ENCODE results near the gene POLQ. TPM values are rescaled to one million over a fixed set of nuclear protein-coding genes. Genes with fewer than 3 reads are reported as not detected.
"Not testable (repeated sequence)": the region's sequence is repeated elsewhere in the genome, so short reads cannot be mapped to it uniquely, and the experiment has no call there.

The POLQ gene
- total RNA-seq, 1 donor from 2014 or later: 1.3 TPM

GRCh38 chr3:121405631-121406030, 140.2 kb downstream of the POLQ start:
- no peak overlapping the region for H3K4me3 Mint-ChIP-seq (ENCODE audit: unreplicated experiment)
- no peaks in the 10 kb centered on the region for H4K20me1 ChIP-seq (ENCODE audit: insufficient read depth, low read length)
- H3K9me3 ChIP-seq (ENCODE audit: insufficient read depth, low read depth, low read length): no peaks in the 10 kb centered on the region
- no peaks in the 10 kb centered on the region for H3K27me3 ChIP-seq (ENCODE audit: insufficient read depth, low read length)
- H3K4me1 ChIP-seq (ENCODE audit: insufficient read depth, low read length): no peaks in the 10 kb centered on the region
- no peak overlapping the region for H3K27ac Mint-ChIP-seq (ENCODE audit: unreplicated experiment)
- H3K4me3 ChIP-seq (ENCODE audit: insufficient read depth, low read depth, low read length): no peak overlapping the region
- no peak for DNase-seq (ENCODE audit: low read depth)
- no peak overlapping the region for H3K9ac ChIP-seq (ENCODE audit: low read length)
- FAIRE-seq: no peak
- H3K4me1 Mint-ChIP-seq (ENCODE audit: low read depth, unreplicated experiment): no peaks in the 10 kb centered on the region
- no peaks in the 10 kb centered on the region for H3K27me3 Mint-ChIP-seq (ENCODE audit: low read depth, unreplicated experiment)
- no peaks in the 10 kb centered on the region for H3K36me3 ChIP-seq (ENCODE audit: insufficient read depth, low read length)
- H3K79me2 ChIP-seq (ENCODE audit: insufficient read depth, low read length): no peaks in the 10 kb centered on the region
- no peaks in the 10 kb centered on the region for H3K9me3 Mint-ChIP-seq (ENCODE audit: unreplicated experiment)
- no peak overlapping the region for H2AFZ ChIP-seq (ENCODE audit: low read depth, low read length)
- H3K4me2 ChIP-seq (ENCODE audit: low read length): no peak overlapping the region
- no peaks in the 10 kb centered on the region for H3K36me3 Mint-ChIP-seq (ENCODE audit: low read depth, unreplicated experiment)
- no peak overlapping the region for H3K27ac ChIP-seq (ENCODE audit: low read depth, low read length)
- no peak for TF ChIP-seq CTCF (IDR thresholded peaks at IDR 0.05; ENCODE audit: insufficient read depth, low read depth, low read length)
- no peak for TF ChIP-seq EZH2 (IDR thresholded peaks at IDR 0.05; ENCODE audit: insufficient read depth, low read length)

DNA sequence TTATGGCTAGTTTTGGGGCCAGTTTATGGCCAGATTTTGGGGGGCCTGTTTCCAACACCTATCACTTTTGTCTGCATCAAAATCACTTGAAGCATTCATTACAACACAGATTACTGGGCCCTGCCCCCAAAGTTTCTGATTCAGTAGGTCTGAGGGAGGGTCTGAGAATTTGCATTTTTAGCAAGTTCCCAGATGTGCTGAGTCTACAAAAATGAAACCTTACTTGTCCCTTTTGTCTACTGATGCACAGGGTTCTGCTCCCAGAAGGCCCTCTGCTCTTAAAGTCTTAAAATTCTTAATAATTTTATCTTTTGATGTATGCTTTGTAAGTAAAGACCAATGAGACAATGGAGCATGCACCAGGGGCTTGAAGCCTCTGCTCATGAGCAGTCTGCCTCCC, 146.0 kb downstream of the POLQ start:
- Histone ChIP-seq H3K9me3 (ENCODE audit: insufficient read depth, low read depth, low read length) (no peaks in the 10 kb centered on the region), H3K27ac (ENCODE audit: low read depth, low read length) (no peak overlapping the region), H2AFZ (ENCODE audit: low read depth, low read length) (no peak overlapping the region), H3K4me3 (ENCODE audit: insufficient read depth, low read depth, low read length) (no peak overlapping the region), H4K20me1 (ENCODE audit: insufficient read depth, low read length) (no peaks in the 10 kb centered on the region), H3K79me2 (ENCODE audit: insufficient read depth, low read length) (no peaks in the 10 kb centered on the region), H3K4me2 (ENCODE audit: low read length) (no peak overlapping the region), H3K4me1 (ENCODE audit: insufficient read depth, low read length) (no peaks in the 10 kb centered on the region), H3K27me3 (ENCODE audit: insufficient read depth, low read length) (no peaks in the 10 kb centered on the region), H3K36me3 (ENCODE audit: insufficient read depth, low read length) (no peaks in the 10 kb centered on the region), H3K9ac (ENCODE audit: low read length) (no peak overlapping the region)
- Mint-ChIP-seq H3K9me3 (ENCODE audit: unreplicated experiment) (peaks cover 3% of the 10 kb centered on the region), H3K4me3 (ENCODE audit: unreplicated experiment) (no peak overlapping the region), H3K4me1 (ENCODE audit: low read depth, unreplicated experiment) (no peaks in the 10 kb centered on the region), H3K36me3 (ENCODE audit: low read depth, unreplicated experiment) (no peaks in the 10 kb centered on the region), H3K27ac (ENCODE audit: unreplicated experiment) (no peak overlapping the region), H3K27me3 (ENCODE audit: low read depth, unreplicated experiment) (no peaks in the 10 kb centered on the region)
- no peak for DNase-seq (ENCODE audit: low read depth)
- FAIRE-seq: no peak
- TF ChIP-seq EZH2 (IDR thresholded peaks at IDR 0.05; ENCODE audit: insufficient read depth, low read length): no peak
- no peak for TF ChIP-seq CTCF (IDR thresholded peaks at IDR 0.05; ENCODE audit: insufficient read depth, low read depth, low read length)

GRCh38 chr3:121398051-121398450, 147.7 kb downstream of the POLQ start:
- H3K27me3 ChIP-seq (ENCODE audit: insufficient read depth, low read length); H3K27ac Mint-ChIP-seq (ENCODE audit: unreplicated experiment); H3K4me3 Mint-ChIP-seq (ENCODE audit: unreplicated experiment); H3K79me2 ChIP-seq (ENCODE audit: insufficient read depth, low read length); H3K9ac ChIP-seq (ENCODE audit: low read length); H3K27ac ChIP-seq (ENCODE audit: low read depth, low read length); DNase-seq (ENCODE audit: low read depth); H3K27me3 Mint-ChIP-seq (ENCODE audit: low read depth, unreplicated experiment); H3K36me3 ChIP-seq (ENCODE audit: insufficient read depth, low read length); H3K4me1 Mint-ChIP-seq (ENCODE audit: low read depth, unreplicated experiment); H3K9me3 Mint-ChIP-seq (ENCODE audit: unreplicated experiment); H4K20me1 ChIP-seq (ENCODE audit: insufficient read depth, low read length); H3K4me1 ChIP-seq (ENCODE audit: insufficient read depth, low read length); FAIRE-seq; H3K4me3 ChIP-seq (ENCODE audit: insufficient read depth, low read depth, low read length); H3K4me2 ChIP-seq (ENCODE audit: low read length); H3K9me3 ChIP-seq (ENCODE audit: insufficient read depth, low read depth, low read length); H2AFZ ChIP-seq (ENCODE audit: low read depth, low read length); H3K36me3 Mint-ChIP-seq (ENCODE audit: low read depth, unreplicated experiment): not testable (repeated sequence)

GRCh38 chr3:121395967-121396366, 149.8 kb downstream of the POLQ start:
- H3K4me2 ChIP-seq (ENCODE audit: low read length); H2AFZ ChIP-seq (ENCODE audit: low read depth, low read length); FAIRE-seq; H3K36me3 ChIP-seq (ENCODE audit: insufficient read depth, low read length); H3K36me3 Mint-ChIP-seq (ENCODE audit: low read depth, unreplicated experiment); H3K9ac ChIP-seq (ENCODE audit: low read length); H3K79me2 ChIP-seq (ENCODE audit: insufficient read depth, low read length); H3K27me3 Mint-ChIP-seq (ENCODE audit: low read depth, unreplicated experiment); H4K20me1 ChIP-seq (ENCODE audit: insufficient read depth, low read length); H3K4me1 Mint-ChIP-seq (ENCODE audit: low read depth, unreplicated experiment); DNase-seq (ENCODE audit: low read depth); H3K9me3 Mint-ChIP-seq (ENCODE audit: unreplicated experiment); H3K4me1 ChIP-seq (ENCODE audit: insufficient read depth, low read length); H3K27ac Mint-ChIP-seq (ENCODE audit: unreplicated experiment); H3K27me3 ChIP-seq (ENCODE audit: insufficient read depth, low read length); H3K9me3 ChIP-seq (ENCODE audit: insufficient read depth, low read depth, low read length); H3K27ac ChIP-seq (ENCODE audit: low read depth, low read length); H3K4me3 Mint-ChIP-seq (ENCODE audit: unreplicated experiment); H3K4me3 ChIP-seq (ENCODE audit: insufficient read depth, low read depth, low read length): not testable (repeated sequence)

GRCh38 chr3:121388308-121388707, 157.5 kb downstream of the POLQ start:
- not testable (repeated sequence) for H3K9ac ChIP-seq (ENCODE audit: low read length); FAIRE-seq

More at GRCh38 chr3:121388308-121388707, 157.5 kb downstream of the POLQ start:
- not testable (repeated sequence) for H2AFZ ChIP-seq (ENCODE audit: low read depth, low read length); H3K4me3 ChIP-seq (ENCODE audit: insufficient read depth, low read depth, low read length); H3K27me3 Mint-ChIP-seq (ENCODE audit: low read depth, unreplicated experiment); H4K20me1 ChIP-seq (ENCODE audit: insufficient read depth, low read length); H3K9me3 ChIP-seq (ENCODE audit: insufficient read depth, low read depth, low read length); H3K4me1 ChIP-seq (ENCODE audit: insufficient read depth, low read length); H3K36me3 Mint-ChIP-seq (ENCODE audit: low read depth, unreplicated experiment); H3K27ac Mint-ChIP-seq (ENCODE audit: unreplicated experiment); H3K4me2 ChIP-seq (ENCODE audit: low read length); H3K4me1 Mint-ChIP-seq (ENCODE audit: low read depth, unreplicated experiment); H3K4me3 Mint-ChIP-seq (ENCODE audit: unreplicated experiment); H3K36me3 ChIP-seq (ENCODE audit: insufficient read depth, low read length); H3K79me2 ChIP-seq (ENCODE audit: insufficient read depth, low read length); H3K27ac ChIP-seq (ENCODE audit: low read depth, low read length); H3K9me3 Mint-ChIP-seq (ENCODE audit: unreplicated experiment); H3K27me3 ChIP-seq (ENCODE audit: insufficient read depth, low read length); DNase-seq (ENCODE audit: low read depth)
